ENCODE measurements around the gene MLNR.

MLNR gene

DNA sequence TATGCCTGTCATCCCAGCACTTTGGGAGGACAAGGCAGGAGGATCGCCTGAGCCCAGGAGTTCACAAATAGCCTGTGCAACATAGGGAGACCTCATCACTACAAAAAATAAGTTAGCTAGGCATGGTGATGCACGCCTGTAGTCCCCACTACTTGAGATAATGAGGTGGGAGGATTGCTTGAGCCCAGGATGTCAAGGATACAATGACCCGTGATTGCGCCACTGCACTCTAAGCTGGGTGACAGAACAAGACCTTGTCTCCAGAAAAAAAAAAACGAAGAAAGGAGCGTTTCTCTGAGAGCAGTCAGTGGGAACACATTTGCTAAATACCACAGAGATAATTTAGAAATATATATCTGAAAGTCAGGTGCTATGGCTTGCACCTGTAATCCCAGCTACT is 39.4 kb downstream of the MLNR start:
- no peak for TF ChIP-seq CTCF (IDR thresholded peaks at IDR 0.05; ENCODE audit: extremely low read depth, missing control alignments)

DNA sequence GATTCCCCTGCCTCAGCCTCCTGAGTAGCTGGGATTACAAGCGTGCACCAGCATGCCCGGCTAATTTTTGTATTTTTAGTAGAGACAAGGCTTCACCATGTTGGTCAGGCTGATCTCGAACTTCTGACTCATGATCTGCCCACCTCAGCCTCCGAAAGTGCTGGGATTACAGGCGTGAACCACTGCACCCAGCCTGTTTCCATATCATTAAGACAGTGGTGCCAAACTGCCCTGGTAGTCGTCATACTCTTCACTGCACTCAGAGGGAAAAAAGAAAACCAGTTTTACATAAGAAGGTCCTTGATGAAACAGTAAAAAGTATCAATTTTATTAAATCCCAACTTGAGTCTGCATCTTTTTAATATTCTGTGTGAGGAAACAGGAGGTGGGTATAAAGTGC is 42.5 kb downstream of the MLNR start:
- no peak for DNase-seq (ENCODE audit: low spot score)
- TF ChIP-seq CTCF (IDR thresholded peaks at IDR 0.05; ENCODE audit: extremely low read depth, missing control alignments), result no peak

More for the DNA sequence above, 39.4 kb downstream of the MLNR start:
- no peak for DNase-seq (ENCODE audit: low spot score)

- DNase-seq (ENCODE audit: low spot score), result no peak
- no peak for TF ChIP-seq CTCF (IDR thresholded peaks at IDR 0.05; ENCODE audit: extremely low read depth, missing control alignments)
These were observed 45.7 kb downstream of the MLNR start for GRCh38 chr13:49265822-49266221.

DNA sequence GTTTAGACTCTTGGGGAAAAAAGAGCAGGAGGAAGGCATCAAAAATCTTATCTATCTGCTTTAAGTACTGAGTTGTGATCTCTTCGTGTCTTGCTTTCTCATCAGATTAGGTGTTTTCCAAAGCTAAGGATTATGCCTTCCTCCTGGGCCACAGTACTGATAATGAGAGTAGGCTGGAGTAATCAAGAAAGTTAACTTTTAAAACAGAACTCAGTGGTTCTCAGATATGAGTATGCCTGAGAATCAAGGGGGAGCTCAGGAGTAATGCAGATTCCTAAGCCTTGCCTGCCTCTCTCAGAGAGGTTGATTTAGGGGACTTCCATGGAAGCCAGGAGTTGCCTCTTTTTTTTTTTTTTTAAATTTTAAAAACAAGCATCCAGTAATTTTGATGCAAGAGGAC is 51.1 kb downstream of the MLNR start:
- peak; percentile 5 for DNase-seq (ENCODE audit: low spot score)
- no peak for TF ChIP-seq CTCF (IDR thresholded peaks at IDR 0.05; ENCODE audit: extremely low read depth, missing control alignments)

All from GM20000 (cell line).